Neural cell (in vitro differentiated cells): ENCODE data around the gene OR6N2. TPM values are rescaled to one million over a fixed set of nuclear protein-coding genes. Genes with fewer than 3 reads are reported as not detected.

Experiments used
- H2AFZ ChIP-seq: fragments of 200-600, 300-800 bp; sonication (generic), shearing (Covaris generic); 2 replicates; pipeline ENCODE4 v1.6.0; 2014; ENCODE audit warnings: low read depth, mild to moderate bottlenecking, antibody characterized with exemption, low read length, moderate library complexity
- H3F3A ChIP-seq: fragments of 200-600 bp; shearing (Covaris generic); 2 replicates; pipeline ENCODE4 v1.6.1; 2016; ENCODE audit warnings: mild to moderate bottlenecking, moderate library complexity, mixed read lengths, antibody characterized with exemption, low read length; ENCODE audit not compliant: insufficient read depth, poor library complexity, severe bottlenecking
- H3K27ac ChIP-seq: fragments of 200-600, 300-800 bp; sonication (generic), shearing (Covaris generic); 2 replicates; pipeline ENCODE4 v1.5.1; 2014; ENCODE audit warnings: mild to moderate bottlenecking, low read length, moderate library complexity
- H3K27me3 ChIP-seq: fragments of 300-800, 200-600 bp; sonication (generic), shearing (Covaris generic); 2 replicates; pipeline ENCODE4 v1.6.0; 2014; ENCODE audit warnings: mild to moderate bottlenecking, low read depth, low read length, moderate library complexity; ENCODE audit not compliant: insufficient read depth
- H3K36me3 ChIP-seq: fragments of 300-800, 200-600 bp; sonication (generic), shearing (Covaris generic); 2 replicates; pipeline ENCODE4 v1.5.1; 2014; ENCODE audit warnings: mild to moderate bottlenecking, antibody characterized with exemption, low read length, moderate library complexity; ENCODE audit not compliant: insufficient read depth
- H3K4me2 ChIP-seq: fragments of 300-800, 200-600 bp; sonication (generic), shearing (Covaris generic); 2 replicates; pipeline ENCODE4 v1.6.0; 2014; ENCODE audit warnings: mild to moderate bottlenecking, low read length
- H3K4me3 ChIP-seq: fragments of 300-800, 200-600 bp; sonication (generic), shearing (Covaris generic); 2 replicates; pipeline ENCODE4 v1.5.1; 2014; ENCODE audit warnings: mild to moderate bottlenecking, low read length, moderate library complexity
- H3K79me2 ChIP-seq: fragments of 200-600 bp; shearing (Covaris generic); replicated peaks from 2 replicates; pipeline ENCODE4 v1.6.0; 2014; ENCODE audit warnings: mild to moderate bottlenecking, low read length, moderate library complexity; ENCODE audit not compliant: insufficient read depth
- H3K9ac ChIP-seq: fragments of 300-800, 200-600 bp; sonication (generic), shearing (Covaris generic); 2 replicates; pipeline ENCODE4 v1.6.1; 2016; ENCODE audit warnings: mild to moderate bottlenecking, low read length, mixed read lengths
- H3K9me2 ChIP-seq: fragments of 200-600 bp; shearing (Covaris generic); 2 replicates; pipeline ENCODE4 v1.6.1; 2016; ENCODE audit warnings: mild to moderate bottlenecking, low read length, mixed read lengths; ENCODE audit not compliant: insufficient read depth
- H3K9me3 ChIP-seq: fragments of 200-600, 300-800 bp; sonication (generic), shearing (Covaris generic); 2 replicates; pipeline ENCODE4 v1.6.1; 2016; ENCODE audit warnings: mild to moderate bottlenecking, mixed run types, low read length, moderate library complexity, mixed read lengths
- H4K20me1 ChIP-seq: fragments of 200-600 bp; shearing (Covaris generic); 2 replicates; pipeline ENCODE4 v1.6.1; 2016; ENCODE audit warnings: mild to moderate bottlenecking, mixed run types; ENCODE audit not compliant: insufficient read depth
- EP300 ChIP-seq: fragments of 450-650 bp; conservative IDR thresholded peaks from 2 replicates; pipeline ENCODE4 v1.6.1; 2014; ENCODE audit warnings: antibody characterized with exemption, mild to moderate bottlenecking, moderate library complexity; ENCODE audit not compliant: poor library complexity, severe bottlenecking
- EZH2 ChIP-seq: fragments of 200-600, 300-800 bp; shearing (Covaris generic), sonication (generic); IDR thresholded peaks from 2 replicates; pipeline ENCODE4 v1.6.1; 2014; ENCODE audit warnings: antibody characterized with exemption, low read length, borderline replicate concordance, mild to moderate bottlenecking; ENCODE audit not compliant: insufficient read depth, poor library complexity, severe bottlenecking
- MXI1 ChIP-seq: fragments of 450-650 bp; conservative IDR thresholded peaks from 2 replicates; pipeline ENCODE4 v1.6.1; 2014; ENCODE audit warnings: antibody characterized with exemption, mild to moderate bottlenecking; ENCODE audit not compliant: poor library complexity, severe bottlenecking
- POLR2AphosphoS5 ChIP-seq: IDR thresholded peaks from 2 replicates; pipeline ENCODE4 v1.6.1; 2012
- RAD21 ChIP-seq: fragments of 450-650 bp; conservative IDR thresholded peaks from 2 replicates; pipeline ENCODE4 v1.6.1; 2014; ENCODE audit warnings: antibody characterized with exemption, mild to moderate bottlenecking, moderate library complexity
- SMC3 ChIP-seq: fragments of 450-650 bp; conservative IDR thresholded peaks from 2 replicates; pipeline ENCODE4 v1.6.1; 2014; ENCODE audit warnings: antibody characterized with exemption, mild to moderate bottlenecking, moderate library complexity; ENCODE audit not compliant: poor library complexity
- TAF1 ChIP-seq: IDR thresholded peaks from 2 replicates; pipeline ENCODE4 v1.6.1; 2012; ENCODE audit warnings: low read depth
- polyA plus RNA-seq: library from polyadenylated mRNA; depleted of rRNA; stranded (reverse); fragments of >200 nt; gene quantifications from 2 replicates; pipeline ENCODE4 v1.2.3, GENCODE V29; 2014
- TF ChIP-seq, protein P1 (sequence below): IDR thresholded peaks from 2 replicates; pipeline ENCODE4 v1.6.1; 2012; ENCODE audit warnings: borderline replicate concordance
- TF ChIP-seq, protein P2 (sequence below): fragments of 450-650 bp; IDR thresholded peaks from 2 replicates; pipeline ENCODE4 v1.5.1; 2014; ENCODE audit warnings: antibody characterized with exemption, mild to moderate bottlenecking, moderate library complexity; ENCODE audit not compliant: poor library complexity, severe bottlenecking

The OR6N2 gene
- polyA plus RNA-seq, 1 donor from 2014 or later, result not detected

DNA sequence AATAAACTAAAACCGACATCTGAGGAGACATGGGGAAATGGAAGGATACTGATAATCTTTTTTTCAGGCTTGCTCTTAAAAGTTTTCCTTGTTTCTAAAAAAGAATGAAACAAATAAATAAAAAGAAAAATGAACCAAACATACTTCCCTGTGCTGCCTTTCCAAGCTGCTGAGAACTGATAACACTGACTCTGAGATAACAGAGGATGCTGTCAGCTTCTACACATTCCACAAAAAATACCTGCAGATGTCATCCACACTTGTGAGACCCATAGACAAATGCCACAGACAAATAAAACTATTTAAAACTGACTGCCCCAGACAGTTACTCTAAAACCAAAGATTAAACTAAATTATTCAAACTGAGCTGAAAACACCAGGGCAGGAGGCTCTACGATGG, 48.5 kb downstream of the OR6N2 start:
- H3K4me3 ChIP-seq, result no peak overlapping the region

DNA sequence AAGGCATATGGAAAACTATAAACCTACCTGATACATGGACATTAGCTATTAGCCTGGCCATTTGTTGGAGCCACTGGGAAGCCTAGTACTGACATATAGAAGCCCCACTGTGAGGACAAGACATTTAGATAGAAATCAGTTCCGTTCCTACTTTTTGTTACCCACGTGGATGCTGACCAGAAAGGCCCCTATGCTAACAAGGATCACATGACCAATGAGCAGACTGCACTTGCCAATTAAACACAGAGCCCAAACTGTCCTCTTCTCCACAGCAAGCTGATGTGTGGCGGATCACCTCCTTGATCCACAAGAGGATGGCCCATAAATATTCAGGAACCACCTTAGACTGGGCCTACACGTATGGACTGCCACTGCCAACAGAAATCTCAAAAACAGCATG, 49.3 kb downstream of the OR6N2 start:
- H4K20me1 ChIP-seq, result no peaks in the 10 kb centered on the region
- H3K4me3 ChIP-seq, result no peak overlapping the region
- H2AFZ ChIP-seq, result no peak overlapping the region
- no peak overlapping the region for H3K4me2 ChIP-seq
- H3K9ac ChIP-seq, result no peak overlapping the region
- TF ChIP-seq MXI1 (no peak), POLR2AphosphoS5 (no peak), TAF1 (no peak), RAD21 (no peak), SMC3 (no peak), EP300 (no peak), EZH2 (no peak)
- TF ChIP-seq, protein P1, sequence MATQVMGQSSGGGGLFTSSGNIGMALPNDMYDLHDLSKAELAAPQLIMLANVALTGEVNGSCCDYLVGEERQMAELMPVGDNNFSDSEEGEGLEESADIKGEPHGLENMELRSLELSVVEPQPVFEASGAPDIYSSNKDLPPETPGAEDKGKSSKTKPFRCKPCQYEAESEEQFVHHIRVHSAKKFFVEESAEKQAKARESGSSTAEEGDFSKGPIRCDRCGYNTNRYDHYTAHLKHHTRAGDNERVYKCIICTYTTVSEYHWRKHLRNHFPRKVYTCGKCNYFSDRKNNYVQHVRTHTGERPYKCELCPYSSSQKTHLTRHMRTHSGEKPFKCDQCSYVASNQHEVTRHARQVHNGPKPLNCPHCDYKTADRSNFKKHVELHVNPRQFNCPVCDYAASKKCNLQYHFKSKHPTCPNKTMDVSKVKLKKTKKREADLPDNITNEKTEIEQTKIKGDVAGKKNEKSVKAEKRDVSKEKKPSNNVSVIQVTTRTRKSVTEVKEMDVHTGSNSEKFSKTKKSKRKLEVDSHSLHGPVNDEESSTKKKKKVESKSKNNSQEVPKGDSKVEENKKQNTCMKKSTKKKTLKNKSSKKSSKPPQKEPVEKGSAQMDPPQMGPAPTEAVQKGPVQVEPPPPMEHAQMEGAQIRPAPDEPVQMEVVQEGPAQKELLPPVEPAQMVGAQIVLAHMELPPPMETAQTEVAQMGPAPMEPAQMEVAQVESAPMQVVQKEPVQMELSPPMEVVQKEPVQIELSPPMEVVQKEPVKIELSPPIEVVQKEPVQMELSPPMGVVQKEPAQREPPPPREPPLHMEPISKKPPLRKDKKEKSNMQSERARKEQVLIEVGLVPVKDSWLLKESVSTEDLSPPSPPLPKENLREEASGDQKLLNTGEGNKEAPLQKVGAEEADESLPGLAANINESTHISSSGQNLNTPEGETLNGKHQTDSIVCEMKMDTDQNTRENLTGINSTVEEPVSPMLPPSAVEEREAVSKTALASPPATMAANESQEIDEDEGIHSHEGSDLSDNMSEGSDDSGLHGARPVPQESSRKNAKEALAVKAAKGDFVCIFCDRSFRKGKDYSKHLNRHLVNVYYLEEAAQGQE, result no peak
- TF ChIP-seq, protein P2, sequence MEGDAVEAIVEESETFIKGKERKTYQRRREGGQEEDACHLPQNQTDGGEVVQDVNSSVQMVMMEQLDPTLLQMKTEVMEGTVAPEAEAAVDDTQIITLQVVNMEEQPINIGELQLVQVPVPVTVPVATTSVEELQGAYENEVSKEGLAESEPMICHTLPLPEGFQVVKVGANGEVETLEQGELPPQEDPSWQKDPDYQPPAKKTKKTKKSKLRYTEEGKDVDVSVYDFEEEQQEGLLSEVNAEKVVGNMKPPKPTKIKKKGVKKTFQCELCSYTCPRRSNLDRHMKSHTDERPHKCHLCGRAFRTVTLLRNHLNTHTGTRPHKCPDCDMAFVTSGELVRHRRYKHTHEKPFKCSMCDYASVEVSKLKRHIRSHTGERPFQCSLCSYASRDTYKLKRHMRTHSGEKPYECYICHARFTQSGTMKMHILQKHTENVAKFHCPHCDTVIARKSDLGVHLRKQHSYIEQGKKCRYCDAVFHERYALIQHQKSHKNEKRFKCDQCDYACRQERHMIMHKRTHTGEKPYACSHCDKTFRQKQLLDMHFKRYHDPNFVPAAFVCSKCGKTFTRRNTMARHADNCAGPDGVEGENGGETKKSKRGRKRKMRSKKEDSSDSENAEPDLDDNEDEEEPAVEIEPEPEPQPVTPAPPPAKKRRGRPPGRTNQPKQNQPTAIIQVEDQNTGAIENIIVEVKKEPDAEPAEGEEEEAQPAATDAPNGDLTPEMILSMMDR, result no peak
- no peaks in the 10 kb centered on the region for H3K27me3 ChIP-seq
- no peaks in the 10 kb centered on the region for H3K79me2 ChIP-seq
- no peaks in the 10 kb centered on the region for H3F3A ChIP-seq
- no peaks in the 10 kb centered on the region for H3K36me3 ChIP-seq
- H3K9me2 ChIP-seq, result no peaks in the 10 kb centered on the region
- no peak overlapping the region for H3K27ac ChIP-seq
- H3K9me3 ChIP-seq, result no peaks in the 10 kb centered on the region

More for the DNA sequence above, 48.5 kb downstream of the OR6N2 start:
- Histone ChIP-seq H3K27me3 (no peaks in the 10 kb centered on the region), H3K9me2 (no peaks in the 10 kb centered on the region), H3K79me2 (no peaks in the 10 kb centered on the region), H3K36me3 (no peaks in the 10 kb centered on the region), H3K27ac (no peak overlapping the region), H3K4me2 (no peak overlapping the region), H3K9me3 (no peaks in the 10 kb centered on the region), H3F3A (no peaks in the 10 kb centered on the region), H2AFZ (no peak overlapping the region), H3K9ac (no peak overlapping the region), H4K20me1 (no peaks in the 10 kb centered on the region)
- TF ChIP-seq MXI1 (no peak), SMC3 (no peak), TAF1 (no peak), EP300 (no peak), EZH2 (no peak), POLR2AphosphoS5 (no peak), RAD21 (no peak)
- TF ChIP-seq, protein P1, result no peak
- TF ChIP-seq, protein P2, result no peak
